ENCODE measurements around the gene CYP26A1.

The CYP26A1 gene

GRCh38 chr10:93126483-93127052 is 52.9 kb downstream of the CYP26A1 start:
- DNase-seq, result no peak
